Measurements from ENCODE around the gene LIPG.
A peak's percentile ranks its signal among the peaks of the same experiment; 100 is the strongest.
"Not testable (repeated sequence)": the region's sequence is repeated elsewhere in the genome, so short reads cannot be mapped to it uniquely, and the experiment has no call there.

Gene LIPG

DNA sequence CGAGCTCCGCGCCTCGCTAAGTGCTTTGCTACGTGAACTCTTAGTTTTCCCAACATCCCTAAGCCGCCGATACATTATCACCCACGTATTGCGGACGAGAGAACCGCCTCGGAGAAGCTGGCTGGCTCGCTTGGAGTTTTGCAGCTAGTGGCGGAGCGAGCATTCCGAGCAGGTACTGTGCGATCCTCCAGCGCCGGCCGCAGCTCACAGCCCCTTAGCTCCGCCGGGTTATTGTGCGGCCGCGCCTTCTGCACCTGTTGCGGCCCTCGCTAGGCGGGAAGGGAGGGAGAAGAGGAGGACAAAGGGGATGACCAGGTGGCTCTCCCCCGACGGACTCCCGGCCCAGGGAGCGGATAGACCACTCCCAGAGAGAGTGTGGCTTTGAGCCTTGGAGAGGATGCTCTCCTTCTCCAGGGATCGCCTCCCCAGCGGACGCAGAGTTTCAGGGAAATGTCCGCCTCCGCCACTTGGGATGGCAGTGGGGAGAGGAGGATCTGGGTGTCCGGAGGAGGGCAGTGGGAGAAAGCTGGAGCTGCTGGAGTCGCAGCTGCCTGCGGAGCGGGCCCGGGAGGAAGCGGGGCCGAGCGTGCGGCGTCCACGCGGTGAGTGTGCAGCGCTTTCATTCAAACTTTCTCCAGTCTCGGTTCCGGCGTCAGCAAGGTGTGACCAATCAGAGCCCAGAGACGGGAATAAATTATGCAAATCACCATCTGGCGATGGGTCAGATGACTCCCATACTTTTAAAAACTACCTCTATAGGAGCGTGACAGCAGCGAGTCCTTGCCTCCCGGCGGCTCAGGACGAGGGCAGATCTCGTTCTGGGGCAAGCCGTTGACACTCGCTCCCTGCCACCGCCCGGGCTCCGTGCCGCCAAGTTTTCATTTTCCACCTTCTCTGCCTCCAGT lies at the start of gene LIPG:
LIPG (plus strand) TSS at position 769 of the 905 bp plus-strand sequence. CDS start 252 bp downstream, outside the sequence.
- peak; percentile 2 for DNase-seq

DNA sequence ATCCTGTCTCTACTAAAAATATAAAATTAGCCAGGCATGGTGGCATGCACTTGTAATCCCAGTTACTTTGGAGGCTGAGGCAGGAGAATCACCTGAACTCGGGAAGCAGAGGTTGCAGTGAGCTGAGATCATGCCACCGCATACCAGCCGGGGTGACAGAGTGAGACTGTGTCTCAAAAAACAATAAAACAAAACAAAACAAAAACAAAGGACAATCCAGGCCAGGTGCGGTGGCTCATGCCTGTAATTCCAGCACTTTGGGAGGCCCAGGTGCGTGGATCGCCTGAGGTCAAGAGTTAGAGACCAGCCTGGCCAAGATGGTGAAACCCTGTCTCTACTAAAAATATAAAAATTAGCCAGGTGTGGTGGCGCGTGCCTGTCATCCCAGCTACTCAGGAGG lies 49.0 kb upstream of the LIPG start:
- DNase-seq: not testable (repeated sequence)

DNA sequence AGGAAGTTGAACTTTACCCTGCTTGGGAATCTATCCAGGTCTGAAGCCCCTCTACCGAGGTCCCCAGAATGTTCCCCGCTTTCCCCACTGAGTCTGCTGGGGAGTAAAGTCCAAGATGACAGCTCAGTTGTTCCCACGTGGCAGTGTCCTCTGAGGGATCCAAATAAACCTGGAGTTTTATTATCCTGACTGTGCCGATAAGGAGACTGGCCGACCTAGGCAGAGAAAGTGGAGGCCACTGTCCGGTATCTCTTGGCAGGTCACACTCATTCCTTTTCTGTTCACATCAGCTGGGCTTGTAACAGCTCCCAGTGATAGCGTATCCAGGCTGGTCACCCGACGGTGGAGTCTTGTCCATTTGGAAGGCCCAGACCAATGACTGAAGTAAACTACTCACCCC lies 47.3 kb upstream of the LIPG start:
- no peak for DNase-seq

DNA sequence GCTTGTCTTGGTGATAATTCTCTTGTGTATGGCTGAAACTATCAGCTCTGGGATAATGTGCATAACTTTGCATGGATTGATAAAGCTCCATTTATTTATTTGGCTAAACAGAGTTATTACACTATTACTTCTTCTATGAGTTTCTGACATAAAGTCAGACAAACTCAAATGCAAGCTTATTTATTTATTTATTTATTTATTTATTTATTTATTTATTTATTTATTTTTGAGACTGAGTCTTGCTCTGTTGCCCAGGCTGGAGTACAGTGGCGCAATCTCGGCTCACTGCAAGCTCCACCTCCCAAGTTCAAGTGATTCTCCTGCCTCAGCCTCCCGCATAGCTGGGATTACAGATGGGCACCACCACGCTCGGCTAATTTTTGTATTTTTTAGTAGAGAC lies 46.9 kb upstream of the LIPG start:
- not testable (repeated sequence) for DNase-seq

DNA sequence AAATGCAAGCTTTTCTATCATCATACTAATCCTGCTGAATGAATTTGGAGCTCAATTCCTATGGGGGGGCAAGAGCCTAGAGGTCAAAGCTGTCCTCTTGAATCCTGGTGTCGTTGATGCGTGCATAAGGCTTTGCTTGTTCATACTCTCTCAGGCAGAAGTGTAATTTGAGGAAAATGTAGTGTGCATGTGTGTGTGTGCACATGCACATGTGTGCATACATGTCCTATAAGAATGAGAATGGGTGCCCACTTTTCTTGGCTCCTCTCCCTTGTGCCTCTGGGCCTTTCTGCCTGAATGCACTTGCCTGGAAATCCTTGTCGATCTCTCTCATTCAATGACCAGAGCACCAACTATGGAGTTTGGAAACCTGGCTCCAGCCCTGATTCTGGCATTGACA lies 46.3 kb upstream of the LIPG start:
- no peak for DNase-seq

DNA sequence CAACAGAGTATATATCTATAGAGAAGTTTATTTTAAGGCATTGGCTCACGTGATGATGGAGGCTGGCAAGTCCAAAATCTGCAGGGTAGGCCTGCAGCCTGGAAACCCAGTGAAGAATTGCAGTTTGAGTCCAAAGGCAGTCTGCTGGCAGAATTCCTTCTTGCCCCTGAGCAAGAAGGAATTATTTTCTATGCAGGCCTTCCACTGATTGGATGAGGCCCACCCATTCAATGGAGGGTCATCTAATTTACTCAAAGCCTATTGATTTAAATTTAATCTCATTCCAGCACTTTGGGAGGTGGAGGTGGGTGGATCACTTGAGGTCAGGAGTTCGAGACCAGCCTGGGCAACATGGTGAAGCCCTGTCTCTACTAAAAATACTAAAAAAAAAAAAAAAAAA lies 44.4 kb upstream of the LIPG start:
- no peak for DNase-seq

DNA sequence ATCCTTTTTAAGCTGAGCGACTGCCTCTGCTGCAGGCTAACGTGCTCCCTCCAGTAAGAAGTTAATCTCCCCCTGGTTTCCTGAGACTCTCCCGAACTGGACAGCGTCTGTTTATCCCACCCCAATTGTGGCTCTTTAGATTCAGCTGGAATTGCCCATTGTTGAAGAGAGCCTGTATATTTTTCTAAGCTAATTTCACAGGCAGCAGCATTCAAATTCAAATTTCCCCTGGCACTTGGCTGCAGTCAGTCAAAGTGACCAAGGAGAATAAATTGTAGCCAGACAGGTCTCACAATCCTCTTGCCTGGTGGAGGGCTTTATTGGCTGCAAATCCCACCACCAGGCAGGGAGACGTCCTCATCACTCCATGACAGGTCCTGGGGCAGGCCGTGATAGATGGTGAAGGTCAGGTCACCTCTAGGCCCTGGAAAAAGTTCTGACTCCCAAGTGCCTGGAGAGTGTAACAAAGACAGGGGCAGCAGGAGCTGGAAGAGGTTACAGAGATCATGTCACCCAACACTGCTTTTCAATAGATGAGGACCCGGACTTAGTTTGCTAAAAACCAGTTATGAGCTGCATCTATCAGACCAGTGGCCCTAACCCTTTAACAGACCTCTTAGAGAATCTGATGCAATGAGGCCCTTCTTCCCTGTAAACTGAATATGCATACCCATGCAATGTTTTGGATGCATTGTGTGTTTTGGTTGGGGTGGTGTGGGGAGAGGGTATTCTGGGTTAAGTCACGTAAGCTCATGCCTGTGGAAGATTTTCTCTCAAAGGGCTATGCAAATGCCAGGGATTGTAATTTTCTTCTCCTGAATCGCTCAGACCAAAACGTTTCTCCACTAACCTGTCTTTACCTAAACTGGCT lies 42.5 kb upstream of the LIPG start:
- no peak for DNase-seq

DNA sequence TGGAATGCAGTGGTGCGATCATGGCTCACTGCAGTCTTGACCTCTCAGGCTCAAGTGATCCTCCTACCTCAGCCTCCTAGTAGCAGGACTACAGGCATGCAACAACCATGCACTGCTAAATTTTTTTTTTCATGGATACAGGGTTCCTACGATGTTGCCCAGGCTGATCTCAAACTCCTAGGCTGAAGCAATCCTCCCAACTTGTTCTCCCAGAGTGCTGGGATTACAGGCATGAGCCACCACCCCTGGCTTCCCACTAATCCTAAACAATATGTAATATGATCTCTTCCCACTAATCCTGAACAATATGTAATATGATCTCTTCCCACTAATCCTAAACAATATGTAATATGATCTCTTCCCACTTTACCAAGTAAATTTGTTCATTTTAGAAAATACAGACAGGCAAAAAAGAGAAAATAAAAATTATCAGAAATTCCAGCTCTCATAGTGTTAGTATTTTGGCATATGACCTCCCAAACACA lies 41.2 kb upstream of the LIPG start:
- no peak for DNase-seq

DNA sequence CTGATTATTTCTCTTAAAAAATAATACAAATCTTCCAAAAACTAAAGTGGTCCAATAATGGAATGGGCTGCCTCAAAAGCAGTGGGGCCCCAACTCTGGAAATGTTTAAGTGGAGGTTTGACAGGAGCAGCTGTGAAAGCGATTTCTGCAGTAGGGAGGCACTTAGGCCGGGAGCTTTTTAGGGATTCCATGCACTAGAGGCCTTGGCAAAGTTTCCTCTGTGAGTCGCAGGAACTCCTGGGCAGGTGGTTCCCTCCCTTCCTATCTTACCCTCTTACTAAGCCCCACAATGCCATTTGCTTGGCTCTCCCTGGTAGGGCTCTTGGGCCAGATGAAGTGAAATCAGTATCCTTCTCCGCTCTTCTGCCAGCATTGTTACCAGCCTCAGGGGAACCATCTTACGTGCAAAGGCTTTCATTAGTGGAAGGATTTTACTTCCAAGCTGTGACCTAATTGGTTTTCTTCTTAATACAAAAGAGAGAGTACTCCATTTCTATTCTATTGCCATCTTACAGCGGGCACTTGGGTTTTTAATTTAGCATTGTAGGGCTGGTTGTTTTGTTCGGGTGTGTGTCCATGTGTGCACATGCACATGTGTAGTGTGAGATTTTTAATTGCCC lies 40.5 kb upstream of the LIPG start:
- peak; percentile 61 for DNase-seq

DNA sequence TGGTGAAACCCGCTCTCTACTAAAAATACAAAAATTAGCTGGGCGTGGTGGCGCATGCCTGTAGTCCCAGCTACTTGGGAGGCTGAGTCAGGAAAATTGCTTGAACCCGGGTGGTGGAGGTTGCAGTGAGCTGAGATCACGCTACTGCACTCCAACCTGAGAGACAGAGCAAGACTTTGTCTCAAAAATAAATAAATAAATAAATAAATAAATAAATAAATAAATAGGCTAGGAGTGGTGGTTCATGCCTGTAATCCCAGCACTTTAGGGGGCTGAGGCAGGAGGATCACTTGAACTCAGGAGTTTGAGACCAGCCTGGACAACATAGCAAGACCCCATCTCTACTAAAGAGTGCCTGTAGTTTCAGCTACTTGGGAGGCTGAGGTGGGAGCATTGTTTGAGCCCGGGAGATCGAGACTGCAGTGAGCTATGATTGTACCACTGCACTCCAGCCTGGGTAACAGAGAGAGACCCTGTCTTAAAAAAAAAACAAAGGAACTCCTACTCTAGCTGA lies 38.2 kb upstream of the LIPG start:
- DNase-seq: not testable (repeated sequence)

DNA sequence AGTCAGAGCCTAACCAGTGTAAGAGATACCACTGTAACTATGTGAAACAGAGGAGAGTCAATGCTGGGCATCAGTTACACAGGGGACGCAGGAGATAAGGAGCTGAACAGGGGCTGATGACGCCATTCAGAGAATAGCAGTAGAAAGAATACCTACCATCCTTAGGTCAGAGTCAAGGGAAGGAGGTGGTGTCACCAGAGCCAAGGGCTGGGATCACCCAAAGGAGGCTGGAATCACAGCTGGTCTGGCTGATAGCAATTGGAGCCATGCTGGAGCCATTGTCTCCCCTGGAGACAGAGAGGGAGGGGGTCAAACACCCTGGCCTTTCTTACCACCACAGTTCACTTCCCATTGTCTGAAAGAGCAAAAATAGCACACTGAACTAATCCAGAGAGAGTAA lies 37.5 kb upstream of the LIPG start:
- DNase-seq: no peak

DNA sequence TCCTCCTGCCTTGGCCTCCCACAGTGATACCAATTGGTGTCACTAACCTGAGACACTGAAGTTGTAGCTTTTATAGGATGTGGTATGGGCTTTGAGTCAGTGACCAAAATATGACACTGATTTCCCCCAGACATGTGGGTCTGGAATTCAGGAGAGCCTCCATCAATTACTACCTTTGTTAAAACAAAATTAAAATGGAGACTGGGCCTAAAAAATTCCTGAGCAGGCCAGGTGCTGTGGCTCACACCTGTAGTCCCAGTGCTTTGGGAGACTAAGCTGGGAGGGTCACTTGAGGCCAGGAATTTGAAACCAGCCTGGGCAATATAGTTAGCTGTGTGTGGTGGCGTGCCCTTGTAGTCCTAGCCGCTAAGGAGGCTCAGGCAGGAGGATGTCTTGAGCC lies 36.9 kb upstream of the LIPG start:
- DNase-seq: no peak

DNA sequence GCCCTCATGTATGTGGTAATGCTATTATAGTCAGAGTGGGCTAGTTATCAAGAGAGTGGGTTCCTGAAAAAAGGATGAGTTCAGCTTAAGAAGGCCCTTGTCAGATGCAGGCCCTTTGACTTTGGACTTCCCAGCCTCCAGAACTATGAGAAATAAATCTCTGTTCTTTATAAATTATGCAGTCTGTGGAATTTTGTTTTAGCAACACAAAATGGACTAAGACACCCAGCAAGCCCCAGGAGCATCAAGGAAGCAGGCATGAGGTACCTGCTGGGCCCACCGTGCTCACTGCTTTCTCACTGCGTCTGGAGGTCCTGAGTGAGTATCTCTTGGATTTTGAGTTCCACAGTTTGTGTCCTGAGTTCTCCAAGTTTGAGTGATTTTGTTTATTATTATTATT lies 35.9 kb upstream of the LIPG start:
- DNase-seq: no peak

DNA sequence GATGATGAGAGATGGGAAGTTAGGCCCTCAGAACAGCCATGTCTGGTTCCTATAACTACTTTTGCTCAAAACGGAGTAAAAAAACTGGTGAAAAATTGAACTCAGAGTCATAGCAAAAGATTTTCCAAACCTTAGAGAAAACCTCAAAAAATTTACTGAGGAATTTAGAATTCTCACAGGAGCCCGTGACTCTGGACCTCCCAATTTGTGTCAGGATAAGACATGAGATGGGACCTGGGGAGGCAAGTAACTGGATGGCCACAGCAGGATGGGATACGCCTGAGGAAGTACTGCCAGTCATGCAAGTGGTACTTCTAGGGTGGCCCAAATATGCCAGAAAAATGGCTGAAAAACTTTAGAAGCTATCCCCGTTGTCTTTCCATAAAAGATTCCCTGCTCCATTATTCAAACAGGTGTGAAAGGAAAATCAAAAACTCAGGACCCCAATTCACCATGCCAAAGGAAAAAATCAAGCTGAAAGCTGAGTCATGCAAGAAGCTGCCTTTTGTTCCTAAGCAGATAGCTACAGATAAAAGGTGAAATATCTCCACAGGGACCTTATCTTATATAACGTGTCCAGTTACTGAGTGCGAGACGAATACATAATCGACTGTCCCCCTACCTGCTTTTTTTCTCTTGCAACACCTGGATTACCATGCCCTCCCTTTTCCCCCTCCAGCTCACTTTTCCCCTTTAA lies 34.1 kb upstream of the LIPG start:
- no peak for DNase-seq

DNA sequence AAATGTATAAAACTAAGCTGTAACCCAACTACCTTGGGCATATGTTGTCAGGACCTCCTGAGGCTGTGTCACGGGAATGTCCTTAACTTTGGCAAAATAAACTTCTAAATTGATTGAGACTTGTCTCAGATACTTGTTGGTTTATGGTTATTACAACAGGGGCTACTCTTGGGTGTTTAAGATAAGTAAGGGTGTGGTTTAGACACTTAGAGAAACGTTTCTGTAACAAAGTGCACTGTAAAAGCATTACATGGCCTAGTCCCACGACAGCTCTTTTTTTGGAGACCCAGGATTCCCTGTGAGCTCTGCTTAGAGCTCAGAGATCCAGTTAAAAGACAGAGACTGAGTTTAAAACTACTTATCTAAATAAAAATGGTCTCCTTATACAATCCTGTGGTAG lies 32.3 kb upstream of the LIPG start:
- no peak for DNase-seq

DNA sequence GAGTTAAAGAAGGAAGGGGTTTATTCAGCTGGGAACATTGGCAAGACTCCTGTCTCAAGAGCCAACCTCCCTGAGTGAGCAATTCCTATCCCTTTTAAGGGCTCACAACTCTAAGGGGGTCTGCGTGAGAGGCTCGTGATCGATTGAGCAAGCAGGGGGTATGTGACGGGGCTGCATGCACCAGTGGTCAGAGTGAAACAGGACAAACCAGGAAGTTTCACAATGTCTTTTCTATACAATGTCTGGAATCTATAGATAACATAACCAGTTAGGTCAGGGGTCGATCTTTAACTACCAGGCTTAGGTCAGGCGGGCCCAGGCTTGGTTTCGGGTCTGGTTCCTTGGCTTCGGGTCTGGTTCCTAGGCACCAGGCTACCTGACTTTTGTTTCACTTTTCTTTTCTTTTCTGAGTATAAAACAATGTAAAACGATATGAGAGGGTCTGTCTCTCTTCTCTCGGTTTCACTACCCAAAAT lies 30.1 kb upstream of the LIPG start:
- DNase-seq: no peak

DNA sequence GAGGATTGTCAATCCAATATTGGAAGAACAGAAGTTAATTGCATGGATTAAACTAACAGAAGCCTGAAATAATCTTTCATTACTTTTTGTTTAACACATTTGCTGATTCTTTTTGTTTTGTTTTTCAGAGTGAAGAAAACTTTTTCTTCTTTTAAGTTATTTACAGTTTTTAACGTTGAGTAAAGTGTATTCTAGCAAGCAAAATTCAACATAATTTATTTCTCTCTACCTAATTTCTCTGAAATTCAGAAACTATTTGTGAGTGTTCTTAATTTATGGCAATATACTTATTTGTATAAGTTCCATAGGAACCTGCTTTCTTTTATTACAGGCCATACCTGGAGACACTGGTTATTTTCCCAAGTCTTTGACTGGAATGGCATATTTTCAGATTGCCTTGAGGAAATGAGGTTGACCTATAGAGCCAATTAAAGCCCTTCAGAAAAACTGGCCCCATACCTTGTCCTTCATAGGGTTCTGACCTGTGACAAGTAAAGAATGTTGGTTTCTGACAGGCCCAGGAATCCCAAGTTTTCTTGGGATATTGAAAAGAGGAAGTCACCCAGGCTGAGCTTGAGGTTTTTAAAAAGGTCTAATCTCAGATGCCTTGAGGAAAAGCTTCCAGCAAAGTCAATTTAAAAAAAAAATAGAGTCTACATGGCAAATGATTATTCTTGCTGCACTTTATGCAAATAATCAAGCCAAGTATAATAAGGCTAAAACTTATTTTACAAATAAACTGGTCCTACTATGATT lies 26.8 kb upstream of the LIPG start:
- DNase-seq: no peak

DNA sequence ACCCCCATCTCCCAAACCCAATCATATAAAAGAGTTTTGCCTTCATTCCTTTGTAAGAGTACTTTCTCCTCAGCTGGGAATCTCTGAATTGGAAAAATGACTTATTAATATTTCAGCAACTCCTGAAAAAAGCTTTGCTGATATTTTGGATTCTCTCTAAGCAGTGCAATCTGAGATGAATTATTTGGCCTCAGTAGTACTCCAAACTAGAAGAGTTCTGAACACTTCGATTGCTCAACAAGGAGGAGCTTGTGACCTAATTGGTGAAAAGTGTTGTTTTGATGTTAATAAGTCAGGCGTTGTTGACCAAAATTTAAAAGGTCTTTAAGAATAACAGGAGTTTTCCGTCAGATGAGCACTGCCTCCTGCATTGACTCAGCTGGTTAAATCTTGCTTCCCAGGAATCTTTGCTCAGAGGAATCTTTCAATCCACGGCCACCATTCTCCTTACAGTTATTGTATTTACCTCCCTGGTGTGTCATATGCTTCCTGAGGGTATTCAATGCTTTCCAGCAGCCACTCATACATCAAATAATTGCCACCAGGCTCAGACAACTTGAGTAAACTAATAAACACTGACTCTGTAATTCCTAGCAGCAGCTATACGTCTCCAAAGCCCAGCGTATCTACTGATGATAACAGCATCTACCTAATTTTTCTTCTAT lies 24.5 kb upstream of the LIPG start:
- no peak for DNase-seq

DNA sequence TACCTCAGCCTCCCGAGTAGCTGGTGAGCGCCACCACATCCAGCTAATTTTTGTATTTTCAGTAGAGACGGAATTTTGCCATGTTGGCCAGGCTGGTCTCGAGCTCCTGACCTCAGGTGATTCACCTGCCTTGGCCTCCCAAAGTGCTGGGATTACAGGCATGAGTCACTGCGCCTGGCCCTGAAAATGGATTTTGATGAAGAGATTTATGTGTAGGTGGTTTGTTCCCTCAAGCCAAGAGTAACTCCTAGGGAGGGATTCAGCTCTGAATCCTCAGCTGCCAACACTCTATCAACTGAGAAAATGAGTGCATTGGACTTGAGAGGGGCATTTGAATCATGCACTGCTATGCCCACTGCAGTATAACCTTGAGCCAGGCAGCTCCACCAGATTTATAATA lies 17.5 kb upstream of the LIPG start:
- no peak for DNase-seq

DNA sequence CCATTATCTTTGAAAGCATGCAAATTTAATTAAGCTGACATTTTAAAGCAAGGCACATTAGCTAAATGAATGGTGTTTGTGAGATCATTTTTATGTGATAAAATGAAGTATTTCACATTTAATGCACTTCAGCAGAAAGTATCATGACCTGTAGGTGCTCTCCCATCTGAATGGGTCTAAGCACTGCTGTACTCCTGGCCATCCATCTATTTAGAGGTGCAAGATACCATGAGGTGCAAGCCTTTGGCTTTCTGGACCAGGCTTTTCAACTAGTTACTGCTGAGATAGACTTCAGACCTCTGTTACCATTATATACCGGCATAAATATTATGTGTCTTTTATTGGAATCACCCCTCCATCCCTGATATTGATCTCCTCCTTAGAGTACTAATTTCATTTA lies 15.6 kb upstream of the LIPG start:
- no peak for DNase-seq

DNA sequence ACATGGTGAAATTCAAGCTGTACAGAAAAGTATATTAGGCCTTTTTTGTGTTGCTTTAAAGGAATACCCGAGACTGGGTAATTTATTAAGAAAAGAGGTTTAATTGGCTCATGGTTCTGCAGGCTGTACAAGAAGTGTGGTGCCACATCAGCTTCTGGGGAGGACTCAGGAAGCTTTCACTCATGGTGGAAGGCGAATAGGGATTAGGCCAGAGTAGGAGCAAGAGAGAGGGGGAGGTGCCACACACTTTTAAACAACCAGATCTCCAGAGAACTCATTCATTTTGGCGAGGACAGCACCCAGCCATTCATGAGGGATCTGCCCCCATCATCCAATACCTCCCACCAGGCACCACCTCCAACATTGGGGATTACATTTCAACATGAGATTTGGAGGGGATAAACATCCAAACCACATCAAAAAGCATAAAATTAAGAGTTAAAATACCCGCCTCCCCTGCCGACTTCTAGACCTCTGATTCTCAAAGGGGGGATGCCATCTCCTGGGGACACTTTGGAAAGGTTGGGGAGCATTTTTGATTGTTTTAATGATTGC lies 15.1 kb upstream of the LIPG start:
- DNase-seq: no peak

Data from NCI-H187 treated with DMSO at 0.1 percent for 48 hours (cell line).